IPS DF 6.9 (cell line): ENCODE data around the gene FGFR3.
A peak's percentile ranks its signal among the peaks of the same experiment; 100 is the strongest.

ENCODE experiments used
- DNase-seq: peaks from one replicate; pipeline ENCODE4 v3.0.0-alpha.2; 2013; ENCODE audit warnings: low read depth, low spot score
- H3K27ac ChIP-seq: one replicate; pipeline ENCODE4 v1.5.1; 2013; ENCODE audit warnings: low read length, control low read depth
- H3K27me3 ChIP-seq: 2 replicates; pipeline ENCODE4 v1.6.1; 2013; ENCODE audit warnings: mild to moderate bottlenecking, low read length; ENCODE audit not compliant: control insufficient read depth, insufficient read depth
- H3K36me3 ChIP-seq: 2 replicates; pipeline ENCODE4 v1.6.1; 2013; ENCODE audit warnings: low read length; ENCODE audit not compliant: control insufficient read depth, insufficient read depth
- H3K4me1 ChIP-seq: 2 replicates; pipeline ENCODE4 v1.6.1; 2013; ENCODE audit warnings: low read length; ENCODE audit not compliant: control insufficient read depth, insufficient read depth
- H3K4me3 ChIP-seq: 2 replicates; pipeline ENCODE4 v1.5.1; 2013; ENCODE audit warnings: mild to moderate bottlenecking, low read length
- H3K9me3 ChIP-seq: 2 replicates; pipeline ENCODE4 v1.6.1; 2013; ENCODE audit warnings: low read length, inconsistent platforms; ENCODE audit not compliant: control insufficient read depth, insufficient read depth
- WGBS: extraction: QIAGEN DNeasy Blood & Tissue Kit; methylation state at CpG from one replicate; pipeline ENCODE4 v1.1.7; 2013; ENCODE audit warnings: mixed read lengths, missing lambda C conversion rate; ENCODE audit not compliant: insufficient read length, insufficient coverage; 5-methylcytosine and 5-hydroxymethylcytosine counted together

FGFR3 gene

DNA sequence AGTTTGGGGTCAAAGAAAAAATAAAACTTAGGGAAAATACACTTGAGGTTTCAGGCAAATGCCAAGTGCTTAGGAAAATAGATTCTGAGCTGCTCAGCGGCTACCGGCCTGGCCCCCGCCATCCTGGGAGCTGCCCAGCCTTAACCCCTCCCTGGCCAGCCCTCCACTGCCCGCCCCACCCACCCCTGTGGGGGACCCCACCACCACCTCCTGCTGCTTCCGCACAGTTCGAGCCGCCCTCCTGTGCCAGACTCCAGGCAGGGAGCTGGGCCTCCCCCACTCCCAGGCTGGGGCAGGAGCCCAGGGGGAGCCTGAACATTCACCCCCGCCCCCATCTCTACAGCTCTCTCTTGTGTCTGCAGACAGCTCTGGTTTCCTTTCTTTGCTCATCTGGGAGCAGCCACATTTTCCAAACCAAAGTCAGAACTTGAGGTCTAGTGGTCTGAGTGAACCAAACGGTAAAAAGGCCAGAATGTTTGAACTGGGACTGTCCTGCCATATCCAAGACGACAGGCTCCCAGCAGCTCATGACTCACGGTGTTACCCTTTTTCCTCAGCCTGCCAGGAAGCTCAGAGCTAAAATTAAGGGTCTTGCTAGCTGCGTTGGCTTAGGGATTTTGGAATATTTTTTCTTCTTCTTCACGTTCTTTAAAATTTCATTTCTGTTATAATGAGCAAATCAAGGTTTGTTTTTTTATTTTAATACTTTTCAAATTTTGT lies 4.7 kb upstream of the FGFR3 start:
- peaks cover 5% of the 10 kb centered on the region; the same call in 1 of the 2 replicates for H3K27me3 ChIP-seq
- WGBS, result no CpG with 5 or more reads among the region's 13 CpGs
- no peaks in the 10 kb centered on the region for H3K9me3 ChIP-seq
- no peak overlapping the region for H3K27ac ChIP-seq
- H3K4me1 ChIP-seq, result peaks cover 1% of the 10 kb centered on the region; the same call in 1 of the 2 replicates
- no peak overlapping the region for H3K4me3 ChIP-seq
- no peaks in the 10 kb centered on the region; the same call in 1 of the 2 replicates for H3K36me3 ChIP-seq
- DNase-seq, result no peak

DNA sequence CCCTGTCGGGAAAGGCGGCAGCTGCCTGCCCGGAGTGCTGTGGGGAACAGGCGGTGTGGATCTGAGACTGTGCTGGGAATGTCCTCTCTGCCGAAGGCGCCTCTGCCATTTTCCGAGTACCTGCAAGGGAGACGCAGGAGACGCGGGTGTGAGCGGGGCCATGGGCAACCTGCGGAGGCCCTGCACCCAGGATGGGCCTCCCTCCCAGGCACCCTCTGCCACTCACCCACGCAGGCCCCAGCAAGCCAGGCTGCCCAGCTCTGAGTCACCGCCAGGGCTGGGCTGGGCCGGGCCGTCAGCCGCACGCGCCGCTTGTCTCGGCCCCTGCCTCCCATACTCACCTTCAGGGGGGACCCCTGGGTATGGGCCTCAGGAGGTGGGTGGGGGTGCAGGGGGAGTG lies 3.5 kb upstream of the FGFR3 start:
- no CpG with 5 or more reads among the region's 21 CpGs for WGBS
- no peak for DNase-seq
- Histone ChIP-seq H3K4me3 (no peak overlapping the region), H3K36me3 (no peaks in the 10 kb centered on the region; the same call in 1 of the 2 replicates), H3K9me3 (no peaks in the 10 kb centered on the region), H3K27me3 (peaks cover 10% of the 10 kb centered on the region; the same call in 1 of the 2 replicates), H3K4me1 (peaks cover 3% of the 10 kb centered on the region), H3K27ac (no peak overlapping the region)

DNA sequence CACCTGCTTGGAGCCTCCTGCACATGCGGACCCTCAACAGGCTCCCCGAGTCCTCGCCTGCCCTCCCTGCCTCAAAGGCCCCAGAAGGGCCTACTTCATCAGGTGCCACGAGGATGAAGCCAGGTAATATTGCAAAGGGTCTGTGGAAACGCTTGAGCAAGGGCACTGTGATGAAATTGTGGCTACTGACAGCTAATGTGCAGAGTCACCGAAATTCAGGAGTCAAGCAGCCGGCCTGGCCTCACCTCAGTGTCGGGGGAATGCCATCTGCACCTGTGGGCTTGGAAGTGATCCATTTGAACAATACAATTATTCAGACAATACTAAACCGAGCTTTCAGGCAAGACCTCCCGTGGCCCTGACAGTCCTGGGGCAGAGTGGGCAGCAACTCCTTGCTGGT lies 3.1 kb upstream of the FGFR3 start:
- no CpG with 5 or more reads among the region's 10 CpGs for WGBS
- Histone ChIP-seq H3K4me1 (peaks cover 3% of the 10 kb centered on the region), H3K9me3 (no peaks in the 10 kb centered on the region), H3K27ac (no peak overlapping the region), H3K27me3 (peaks cover 10% of the 10 kb centered on the region; the same call in 1 of the 2 replicates), H3K4me3 (no peak overlapping the region), H3K36me3 (no peaks in the 10 kb centered on the region; the same call in 1 of the 2 replicates)
- no peak for DNase-seq

DNA sequence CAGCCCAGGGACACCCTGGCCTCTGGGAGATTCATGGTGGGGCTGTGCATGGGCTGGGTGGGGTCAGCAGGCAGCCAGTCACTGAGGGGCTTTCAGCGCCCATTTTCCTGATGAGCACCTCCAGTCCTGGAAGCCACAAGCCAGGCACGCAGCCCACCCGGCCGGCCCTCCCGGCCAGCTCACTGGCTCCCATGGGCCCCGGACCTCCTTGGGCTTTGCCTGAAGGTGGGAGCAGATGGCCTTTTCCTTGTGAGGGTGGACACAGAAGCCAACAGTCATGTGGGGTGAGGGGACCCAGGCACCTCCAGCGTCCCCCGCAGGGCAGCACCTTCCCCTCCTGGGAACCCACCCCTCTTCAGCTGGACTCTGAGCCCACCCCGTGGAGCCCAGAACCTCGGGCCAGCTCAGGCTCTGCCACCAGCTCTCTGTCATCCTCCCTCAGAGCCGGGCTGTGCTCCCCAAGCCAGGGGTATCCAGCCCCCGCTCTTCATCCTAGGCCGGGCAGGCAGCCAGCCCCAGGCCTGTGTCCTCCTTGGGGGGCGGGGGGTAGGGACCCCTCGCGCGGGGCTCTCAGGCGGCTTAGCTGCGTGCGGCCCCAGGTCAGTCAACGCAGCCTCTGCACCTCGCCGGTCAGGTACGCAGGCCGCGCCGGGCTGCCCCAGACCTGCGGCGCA lies 798 bp upstream of the FGFR3 start:
- peaks cover 10% of the 10 kb centered on the region; the same call in 1 of the 2 replicates for H3K27me3 ChIP-seq
- no peak for DNase-seq
- no peak overlapping the region; the same call in 1 of the 2 replicates for H3K4me3 ChIP-seq
- H3K9me3 ChIP-seq, result no peaks in the 10 kb centered on the region
- peaks cover 3% of the 10 kb centered on the region for H3K4me1 ChIP-seq
- H3K36me3 ChIP-seq, result no peaks in the 10 kb centered on the region; the same call in 1 of the 2 replicates
- WGBS, result no CpG with 5 or more reads among the region's 29 CpGs
- H3K27ac ChIP-seq, result no peak overlapping the region

DNA sequence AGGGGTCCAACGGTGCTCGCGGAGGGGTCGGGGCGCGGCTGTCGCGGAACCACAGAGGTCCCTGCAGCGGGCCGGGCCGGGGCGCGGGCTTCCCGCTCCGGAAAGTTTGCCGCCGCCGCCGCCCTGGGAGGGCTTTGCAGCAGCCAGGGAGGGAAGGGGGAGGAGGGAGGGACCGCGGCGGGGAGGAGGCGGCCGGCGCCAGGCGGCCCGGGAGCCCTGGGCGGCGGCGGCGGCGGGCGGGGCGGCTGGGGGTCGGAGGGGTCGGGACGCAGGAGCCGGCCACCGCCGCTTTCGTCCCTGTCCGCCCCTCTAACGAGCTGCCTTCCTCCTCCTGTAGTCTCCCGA lies 375 bp downstream of the FGFR3 start:
- WGBS, result no CpG with 5 or more reads among the region's 44 CpGs
- peaks cover 3% of the 10 kb centered on the region; the same call in 1 of the 2 replicates for H3K36me3 ChIP-seq
- H3K4me3 ChIP-seq, result peak overlapping the region; percentile 74; the same call in 1 of the 2 replicates
- peaks cover 10% of the 10 kb centered on the region; the same call in 1 of the 2 replicates for H3K27me3 ChIP-seq
- no peak overlapping the region for H3K27ac ChIP-seq
- H3K9me3 ChIP-seq, result no peaks in the 10 kb centered on the region
- H3K4me1 ChIP-seq, result peaks cover 3% of the 10 kb centered on the region
- no peak for DNase-seq

DNA sequence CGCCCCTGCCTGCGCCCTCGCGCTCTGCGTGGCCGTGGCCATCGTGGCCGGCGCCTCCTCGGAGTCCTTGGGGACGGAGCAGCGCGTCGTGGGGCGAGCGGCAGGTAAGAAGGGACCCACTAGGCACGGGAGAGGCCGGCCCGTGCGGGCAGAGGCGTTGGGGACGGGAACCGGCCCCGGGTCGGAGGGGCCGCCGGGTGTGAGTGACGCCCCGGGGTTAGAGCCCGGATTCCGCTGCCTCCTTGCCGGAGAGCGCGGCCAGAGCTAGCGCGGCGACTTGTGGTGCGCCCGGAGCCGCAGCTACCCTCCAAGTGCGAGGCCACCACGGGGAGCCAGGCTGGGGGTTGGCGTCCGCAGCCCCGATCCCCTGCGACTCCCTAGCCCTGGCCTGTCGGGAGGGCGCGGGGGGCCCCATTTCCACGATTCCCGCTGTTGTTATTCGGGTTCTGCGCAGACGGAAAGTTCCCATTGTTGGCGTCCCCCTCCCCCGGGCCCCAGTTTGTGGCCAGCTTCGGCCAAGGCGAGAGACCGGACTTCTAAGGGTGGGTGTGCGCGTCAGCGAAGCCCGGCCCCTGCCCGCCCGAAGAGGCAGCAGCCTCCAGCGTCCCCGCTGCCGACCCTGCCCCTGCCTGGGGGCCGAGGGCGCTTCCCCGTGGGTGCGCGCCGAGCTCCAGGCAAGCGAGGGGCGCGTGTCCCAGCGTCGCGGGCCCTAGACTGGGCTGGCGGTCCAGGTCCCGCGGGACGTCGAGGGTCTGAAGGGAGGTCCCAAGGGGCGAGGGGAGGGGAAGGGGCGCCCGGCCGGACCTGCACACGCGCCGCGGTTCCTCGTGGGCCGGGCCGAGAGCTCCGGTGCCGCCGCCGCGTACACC lies 1.1 kb downstream of the FGFR3 start:
- H3K27ac ChIP-seq, result no peak overlapping the region
- peaks cover 3% of the 10 kb centered on the region for H3K4me1 ChIP-seq
- H3K4me3 ChIP-seq, result peak overlapping the region; percentile 74
- no peak for DNase-seq
- H3K9me3 ChIP-seq, result no peaks in the 10 kb centered on the region
- H3K27me3 ChIP-seq, result peaks cover 10% of the 10 kb centered on the region; the same call in 1 of the 2 replicates
- no CpG with 5 or more reads among the region's 101 CpGs for WGBS
- peaks cover 3% of the 10 kb centered on the region; the same call in 1 of the 2 replicates for H3K36me3 ChIP-seq

DNA sequence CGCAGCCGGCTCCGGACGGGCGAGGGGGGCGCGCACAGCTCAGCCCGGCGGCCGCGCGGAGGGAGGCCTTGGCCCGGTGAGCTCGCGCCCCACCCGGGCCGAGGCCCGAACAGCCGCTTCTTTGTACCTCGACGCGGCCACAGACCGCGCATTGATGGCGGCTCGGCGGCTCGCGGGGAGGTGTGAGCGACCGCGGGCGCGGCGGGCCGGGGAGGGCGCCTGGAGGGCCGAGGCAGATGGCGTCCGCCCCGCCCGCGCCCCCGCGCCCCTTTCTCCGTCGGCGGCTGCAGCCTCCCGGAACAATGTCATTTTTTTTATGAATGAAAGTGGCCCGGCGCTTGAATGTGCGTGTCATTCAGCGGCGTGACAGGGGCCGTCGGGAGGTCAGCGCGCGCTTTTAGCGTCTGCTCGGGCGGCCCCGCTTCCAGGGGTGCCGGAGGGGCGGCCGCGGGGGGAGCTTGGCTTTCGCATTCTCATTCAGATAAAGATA lies 1.8 kb downstream of the FGFR3 start:
- peak overlapping the region; percentile 74 for H3K4me3 ChIP-seq
- H3K4me1 ChIP-seq, result peaks cover 3% of the 10 kb centered on the region
- no peak overlapping the region for H3K27ac ChIP-seq
- peaks cover 3% of the 10 kb centered on the region; the same call in 1 of the 2 replicates for H3K36me3 ChIP-seq
- no peaks in the 10 kb centered on the region for H3K9me3 ChIP-seq
- peaks cover 10% of the 10 kb centered on the region; the same call in 1 of the 2 replicates for H3K27me3 ChIP-seq
- DNase-seq, result no peak
- WGBS, result no CpG with 5 or more reads among the region's 68 CpGs

DNA sequence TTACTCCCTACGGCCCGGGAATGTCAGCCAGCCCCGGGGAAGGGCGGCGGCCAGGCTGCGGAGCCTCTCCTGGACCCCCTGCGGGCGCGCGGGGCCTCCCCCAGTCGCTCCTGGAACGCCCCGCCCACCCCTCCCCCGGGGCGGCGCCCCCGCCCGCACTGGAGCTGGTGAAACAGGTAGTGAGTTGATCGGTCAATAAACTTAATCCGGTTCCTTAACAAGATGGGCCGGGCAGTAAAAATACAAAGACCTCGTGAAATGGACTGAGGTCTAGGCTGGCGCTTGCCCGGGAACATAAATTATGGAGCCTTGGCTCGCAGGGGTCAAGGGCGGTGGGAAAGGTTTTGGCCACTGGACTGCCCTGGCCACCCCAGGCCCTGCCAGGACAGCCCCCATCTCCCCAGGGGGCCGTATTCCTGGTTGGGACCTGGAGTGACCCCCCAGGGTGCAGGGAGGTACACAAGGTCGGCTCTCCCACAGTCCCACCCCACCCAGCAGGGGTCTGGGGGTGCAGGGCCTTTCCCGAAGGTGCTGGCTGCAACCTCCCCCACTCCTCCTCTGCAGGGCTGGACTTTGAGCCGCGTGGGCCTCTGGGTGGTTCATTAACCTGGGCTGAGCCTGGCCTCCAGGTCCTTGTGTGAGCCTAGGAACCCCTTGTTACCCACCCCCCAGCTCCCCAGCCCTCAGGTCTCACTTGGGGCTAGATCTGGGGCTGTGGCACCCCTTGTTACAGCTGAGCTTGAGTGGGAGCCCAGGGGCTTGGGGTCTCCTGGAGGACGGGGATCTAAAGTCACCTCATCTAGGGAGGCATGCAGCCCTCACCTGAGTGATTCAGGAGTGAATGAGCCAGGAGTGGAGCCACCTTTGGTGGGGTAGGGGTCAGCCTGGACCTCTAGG lies 2.5 kb downstream of the FGFR3 start:
- DNase-seq, result no peak
- Histone ChIP-seq H3K4me1 (peaks cover 3% of the 10 kb centered on the region), H3K4me3 (peak overlapping the region; percentile 74; the same call in 1 of the 2 replicates), H3K27ac (no peak overlapping the region), H3K27me3 (peaks cover 10% of the 10 kb centered on the region; the same call in 1 of the 2 replicates), H3K36me3 (peaks cover 3% of the 10 kb centered on the region; the same call in 1 of the 2 replicates), H3K9me3 (no peaks in the 10 kb centered on the region)
- WGBS, result no CpG with 5 or more reads among the region's 32 CpGs

DNA sequence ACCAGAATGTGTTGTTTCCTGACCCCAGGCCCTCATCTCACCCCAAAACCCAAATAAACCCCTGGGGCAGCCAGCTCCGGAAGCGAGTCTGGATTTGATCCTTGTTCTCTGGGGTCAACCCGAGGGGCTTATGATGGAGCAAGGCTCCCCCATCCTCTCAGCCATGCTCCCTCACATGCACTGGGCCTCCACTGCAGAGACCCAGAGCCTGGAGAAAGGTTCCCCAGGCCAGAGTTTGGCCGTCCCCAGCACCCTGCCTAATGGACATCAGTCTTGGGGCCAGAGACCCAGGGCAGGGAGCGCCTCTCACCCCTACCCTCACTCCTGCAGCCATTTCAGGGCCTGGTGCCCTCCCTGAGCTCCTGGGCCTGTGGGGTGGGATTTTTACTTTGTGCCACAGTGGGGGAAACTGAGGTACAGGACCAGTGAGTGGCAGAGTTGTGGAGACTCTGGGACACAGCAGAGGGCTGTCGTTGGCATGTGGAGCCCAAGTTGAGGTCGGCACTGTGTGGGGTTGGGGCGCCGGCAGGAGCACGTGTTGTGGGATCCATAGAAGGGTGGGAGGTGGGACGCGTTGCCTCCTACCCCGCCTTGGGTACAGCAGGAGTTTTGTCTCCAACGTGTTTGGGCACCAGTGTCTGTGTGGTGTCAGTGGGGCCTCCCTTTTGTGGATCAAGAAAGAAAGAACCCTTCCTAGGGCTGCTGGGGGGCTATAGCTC lies 3.6 kb downstream of the FGFR3 start:
- Histone ChIP-seq H3K27me3 (peaks cover 9% of the 10 kb centered on the region; the same call in 1 of the 2 replicates), H3K36me3 (peaks cover 5% of the 10 kb centered on the region; the same call in 1 of the 2 replicates), H3K9me3 (no peaks in the 10 kb centered on the region), H3K4me3 (no peak overlapping the region), H3K4me1 (peaks cover 2% of the 10 kb centered on the region), H3K27ac (no peak overlapping the region)
- WGBS, result no CpG with 5 or more reads among the region's 14 CpGs
- DNase-seq, result no peak
